Liver (tissue), 9 donors: ENCODE results near the gene FARS2. TPM values are rescaled to one million over a fixed set of nuclear protein-coding genes. Genes with fewer than 3 reads are reported as not detected.

Experiments
- DNase-seq: peaks from one replicate; pipeline ENCODE4 v3.0.0-alpha.2; 2017; ENCODE audit warnings: low spot score
- H3K27ac ChIP-seq, 2 donors: one replicate each; pipeline ENCODE4 v1.7.0; 2013; ENCODE audit warnings: inconsistent platforms in 2 of 2, low read length in 2 of 2, control low read depth in 1 of 2, low read depth in 1 of 2, mild to moderate bottlenecking in 1 of 2
- H3K27me3 ChIP-seq, 4 donors: one replicate each; pipeline versions ENCODE4 v1.6.1 to v1.7.0; 2013; ENCODE audit warnings: low read length in 3 of 4, inconsistent platforms in 1 of 4, mild to moderate bottlenecking in 1 of 4, moderate library complexity in 1 of 4; ENCODE audit not compliant: control insufficient read depth in 4 of 4, insufficient read depth in 4 of 4
- H3K36me3 ChIP-seq, 4 donors: one replicate each; pipeline versions ENCODE4 v1.6.1 to v1.7.0; 2013; ENCODE audit warnings: low read length in 3 of 4, mild to moderate bottlenecking in 3 of 4, low read depth in 1 of 4, moderate library complexity in 1 of 4; ENCODE audit not compliant: control insufficient read depth in 4 of 4, insufficient read depth in 3 of 4
- H3K4me1 ChIP-seq, 4 donors: one replicate each; pipeline versions ENCODE4 v1.6.1 to v1.7.0; 2013; ENCODE audit warnings: low read length in 3 of 4, mild to moderate bottlenecking in 3 of 4, moderate library complexity in 1 of 4; ENCODE audit not compliant: control insufficient read depth in 4 of 4, insufficient read depth in 4 of 4
- H3K4me3 ChIP-seq, 3 donors: one replicate each; pipeline versions ENCODE4 v1.6.1 to v1.7.0; 2013; ENCODE audit warnings: low read length in 3 of 3, control low read depth in 1 of 3, low read depth in 1 of 3, mild to moderate bottlenecking in 1 of 3
- H3K9ac ChIP-seq, 2 donors: one replicate each; pipeline ENCODE4 v1.7.0; 2013; ENCODE audit warnings: low read length in 2 of 2, mild to moderate bottlenecking in 2 of 2, moderate library complexity in 2 of 2, control low read depth in 1 of 2, low read depth in 1 of 2
- H3K9me3 ChIP-seq, 4 donors: one replicate each; pipeline versions ENCODE4 v1.6.1 to v1.7.0; 2013; ENCODE audit warnings: low read length in 3 of 4; ENCODE audit not compliant: control insufficient read depth in 4 of 4
- CTCF ChIP-seq: fragments of 150-350 bp; IDR thresholded peaks from 2 replicates; pipeline ENCODE4 v1.5.1; 2017; ENCODE audit warnings: improper control_type of control experiment, low read depth, low read length; ENCODE audit not compliant: missing input control
- EGR1 ChIP-seq, 2 donors: IDR thresholded peaks; 2 replicates each; pipeline ENCODE4 v1.6.1; 2016 to 2018; ENCODE audit warnings: antibody characterized with exemption in 2 of 2, low read depth in 2 of 2
- FOXA1 ChIP-seq: IDR thresholded peaks from 2 replicates; pipeline ENCODE4 v1.6.1; 2016; ENCODE audit warnings: antibody characterized with exemption
- FOXA2 ChIP-seq: IDR thresholded peaks from 2 replicates; pipeline ENCODE4 v1.6.1; 2016; ENCODE audit warnings: antibody characterized with exemption
- GABPA ChIP-seq, 2 donors: IDR thresholded peaks in 1 of 2; conservative IDR thresholded peaks in 1 of 2; 2 replicates each; pipeline ENCODE4 v1.6.1; 2016; ENCODE audit warnings: antibody characterized with exemption in 2 of 2, mild to moderate bottlenecking in 1 of 2, moderate library complexity in 1 of 2
- HNF4A ChIP-seq, 2 donors: conservative IDR thresholded peaks; 2 replicates each; pipeline ENCODE4 v1.6.1; 2016; ENCODE audit warnings: antibody characterized with exemption in 2 of 2, mild to moderate bottlenecking in 2 of 2
- HNF4G ChIP-seq: IDR thresholded peaks from 2 replicates; pipeline ENCODE4 v1.6.1; 2016; ENCODE audit warnings: antibody characterized with exemption
- JUND ChIP-seq, 2 donors: IDR thresholded peaks; 2 replicates each; pipeline ENCODE4 v1.6.1; 2016; ENCODE audit warnings: antibody characterized with exemption in 2 of 2
- MAX ChIP-seq: IDR thresholded peaks from 2 replicates; pipeline ENCODE4 v1.6.1; 2016; ENCODE audit warnings: antibody characterized with exemption
- RAD21 ChIP-seq, 2 donors: IDR thresholded peaks; 2 replicates each; pipeline ENCODE4 v1.6.1; 2016; ENCODE audit warnings: antibody characterized with exemption in 2 of 2, mild to moderate bottlenecking in 2 of 2
- REST ChIP-seq: IDR thresholded peaks from 2 replicates; pipeline ENCODE4 v1.6.1; 2016; ENCODE audit warnings: antibody characterized with exemption, mild to moderate bottlenecking
- RXRA ChIP-seq, 2 donors: IDR thresholded peaks; 2 replicates each; pipeline ENCODE4 v1.6.1; 2017 to 2018; ENCODE audit warnings: antibody characterized with exemption in 2 of 2, mild to moderate bottlenecking in 1 of 2
- SP1 ChIP-seq: IDR thresholded peaks from 2 replicates; pipeline ENCODE4 v1.6.1; 2018; ENCODE audit warnings: antibody characterized with exemption, mild to moderate bottlenecking
- TAF1 ChIP-seq: conservative IDR thresholded peaks from 2 replicates; pipeline ENCODE4 v1.6.1; 2016; ENCODE audit warnings: antibody characterized with exemption, mild to moderate bottlenecking
- YY1 ChIP-seq: IDR thresholded peaks from 2 replicates; pipeline ENCODE4 v1.6.1; 2016; ENCODE audit warnings: antibody characterized with exemption, mild to moderate bottlenecking
- ZBTB33 ChIP-seq: IDR thresholded peaks from 2 replicates; pipeline ENCODE4 v1.6.1; 2016; ENCODE audit warnings: antibody characterized with exemption
- whole genome bisulfite sequencing: extraction: QIAGEN DNeasy Blood & Tissue Kit; methylation state at CpG from one replicate; pipeline ENCODE4 v1.1.7; 2013; 5-methylcytosine and 5-hydroxymethylcytosine counted together
- polyA plus RNA-seq, 2 donors: library from polyadenylated mRNA; stranded (reverse) in 1 of 2; unstranded in 1 of 2; fragments of 200-250 nt in 1 of 2; fragments of >200 nt in 1 of 2; fragmentation: Nextera tagmentation in 1 of 2; extraction: Ambion mirVana in 1 of 2; gene quantifications; one replicate each; pipeline versions ENCODE4 v1.2.1 to v1.2.3, GENCODE V29; 2013 to 2015
- total RNA-seq, 2 donors: library from RNA; depleted of rRNA; stranded (reverse); fragments of >200 nt; gene quantifications; one replicate each; pipeline ENCODE4 v1.2.3, GENCODE V29; 2014
- TF ChIP-seq, protein P1 (sequence below): IDR thresholded peaks from 2 replicates; pipeline ENCODE4 v1.6.1; 2016; ENCODE audit warnings: antibody characterized with exemption
- donor health status: healthy.
- donor health status: healthy.
- donor health status: healthy.
- donor health status: healthy.
- donor health status: healthy.

FARS2 gene
- total and polyA plus RNA-seq, 4 donors = 7.8 to 25.9 (median 11.2) TPM

DNA sequence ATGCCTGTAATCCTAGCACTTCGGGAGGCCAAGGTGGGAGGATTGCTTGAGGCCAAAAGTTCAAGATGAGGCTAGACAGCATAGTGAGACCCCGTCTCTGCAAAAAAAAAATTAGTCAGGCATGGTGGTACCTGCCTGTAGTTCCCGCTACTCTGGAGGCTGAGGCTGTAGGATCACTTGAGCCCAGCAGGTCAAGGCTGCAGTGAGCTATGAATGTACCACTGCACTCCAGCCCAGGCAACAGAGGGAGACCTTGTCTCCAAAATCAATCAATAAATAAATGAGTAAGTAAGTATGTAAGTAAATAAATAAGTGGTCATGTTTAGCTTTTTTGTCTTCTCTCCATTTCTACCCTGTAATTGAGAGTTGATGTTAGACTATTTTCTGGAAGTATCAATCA is 336.8 kb downstream of the FARS2 start:
- H3K9me3 ChIP-seq = no peaks in the 10 kb centered on the region
- no peak overlapping the region for H3K27ac ChIP-seq
- DNase-seq = no peak
- H3K4me3 ChIP-seq = no peak overlapping the region
- no peaks in the 10 kb centered on the region for H3K27me3 ChIP-seq
- WGBS = 96% methylated on average over 3 of the region's 3 CpGs
- H3K9ac ChIP-seq = no peak overlapping the region
- H3K36me3 ChIP-seq = no peaks in the 10 kb centered on the region
- no peak for TF ChIP-seq CTCF
- no peak for TF ChIP-seq HNF4G
- no peak for TF ChIP-seq SP1
- no peak for TF ChIP-seq TAF1
- no peak for TF ChIP-seq EGR1 (IDR thresholded peaks at IDR 0.05; ENCODE audit: low read depth in 2 of 2)
- no peak for TF ChIP-seq HNF4A (conservative IDR thresholded peaks at IDR 0.05)
- TF ChIP-seq JUND (IDR thresholded peaks at IDR 0.05) = no peak
- no peak for TF ChIP-seq ZBTB33
- TF ChIP-seq REST = no peak
- TF ChIP-seq, protein P1, sequence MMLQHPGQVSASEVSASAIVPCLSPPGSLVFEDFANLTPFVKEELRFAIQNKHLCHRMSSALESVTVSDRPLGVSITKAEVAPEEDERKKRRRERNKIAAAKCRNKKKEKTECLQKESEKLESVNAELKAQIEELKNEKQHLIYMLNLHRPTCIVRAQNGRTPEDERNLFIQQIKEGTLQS = no peak
- no peak for TF ChIP-seq MAX
- TF ChIP-seq GABPA (IDR thresholded peaks at IDR 0.05 in 1 of 2, conservative IDR thresholded peaks at IDR 0.05 in 1 of 2) = no peak
- no peak for TF ChIP-seq FOXA1
- H3K4me1 ChIP-seq = no peaks in the 10 kb centered on the region

- Histone ChIP-seq H3K4me3 (no peak overlapping the region), H3K36me3 (no peaks in the 10 kb centered on the region), H3K27ac (no peak overlapping the region), H3K4me1 (no peaks in the 10 kb centered on the region), H3K9ac (no peak overlapping the region), H3K9me3 (no peaks in the 10 kb centered on the region), H3K27me3 (no peaks in the 10 kb centered on the region)
- no peak for TF ChIP-seq SP1
- TF ChIP-seq HNF4A (conservative IDR thresholded peaks at IDR 0.05) = no peak
- no peak for TF ChIP-seq REST
- TF ChIP-seq, protein P1 = no peak
- no peak for TF ChIP-seq CTCF
- no peak for TF ChIP-seq TAF1
- TF ChIP-seq HNF4G = no peak
- no peak for TF ChIP-seq RXRA (IDR thresholded peaks at IDR 0.05)
- TF ChIP-seq RAD21 (IDR thresholded peaks at IDR 0.05) = no peak
- no peak for TF ChIP-seq YY1
- no peak for TF ChIP-seq FOXA2
- no peak for DNase-seq
- 91% methylated on average over 8 of the region's 8 CpGs for WGBS
Observed at GRCh38 chr6:5599127-5599526, 337.8 kb downstream of the FARS2 start.
